Central memory CD4-positive, alpha-beta T cell (primary cell): ENCODE data around the gene METTL9.
"Not testable (repeated sequence)": the region's sequence is repeated elsewhere in the genome, so short reads cannot be mapped to it uniquely, and the experiment has no call there.

ENCODE experiments used
- DNase-seq: peaks from one replicate; pipeline ENCODE4 v3.0.0; 2022

Gene METTL9

GRCh38 chr16:21664801-21665492 is 65.6 kb downstream of the METTL9 start:
- DNase-seq = no peak

- DNase-seq = no peak
Observed at GRCh38 chr16:21666772-21667171, 67.4 kb downstream of the METTL9 start.

- no peak for DNase-seq
Observed at GRCh38 chr16:21667575-21667974, 68.2 kb downstream of the METTL9 start.

GRCh38 chr16:21673469-21673868 is 74.1 kb downstream of the METTL9 start:
- no peak for DNase-seq

- DNase-seq = not testable (repeated sequence)
Observed at GRCh38 chr16:21674456-21674855, 75.1 kb downstream of the METTL9 start.

GRCh38 chr16:21680714-21681113 is 81.3 kb downstream of the METTL9 start:
- not testable (repeated sequence) for DNase-seq

- no peak for DNase-seq
Observed at GRCh38 chr16:21683184-21683583, 83.8 kb downstream of the METTL9 start.

GRCh38 chr16:21684199-21684598 is 84.8 kb downstream of the METTL9 start:
- DNase-seq = peak; percentile 11

- no peak for DNase-seq
Observed at GRCh38 chr16:21685034-21685455, 85.7 kb downstream of the METTL9 start.

GRCh38 chr16:21689107-21689506 is 89.7 kb downstream of the METTL9 start:
- DNase-seq = no peak

- DNase-seq = not testable (repeated sequence)
Observed at GRCh38 chr16:21690967-21691366, 91.6 kb downstream of the METTL9 start.

- no peak for DNase-seq
Observed at GRCh38 chr16:21694609-21695008, 95.2 kb downstream of the METTL9 start.

- no peak for DNase-seq
Observed at GRCh38 chr16:21697032-21697431, 97.7 kb downstream of the METTL9 start.

- DNase-seq = no peak
Observed at GRCh38 chr16:21698169-21699032, 99.0 kb downstream of the METTL9 start.

GRCh38 chr16:21701271-21701670 is 101.9 kb downstream of the METTL9 start:
- DNase-seq = no peak

- DNase-seq = no peak
Observed at GRCh38 chr16:21702276-21702675, 102.9 kb downstream of the METTL9 start.

GRCh38 chr16:21703156-21703555 is 103.8 kb downstream of the METTL9 start:
- no peak for DNase-seq

- no peak for DNase-seq
Observed at GRCh38 chr16:21703589-21704174, 104.3 kb downstream of the METTL9 start.

GRCh38 chr16:21704266-21704665 is 104.9 kb downstream of the METTL9 start:
- no peak for DNase-seq

- DNase-seq = no peak
Observed at GRCh38 chr16:21704733-21705132, 105.4 kb downstream of the METTL9 start.
